OCI-LY7 (cell line): ENCODE results near the gene MRS2. TPM values are rescaled to one million over a fixed set of nuclear protein-coding genes. Genes with fewer than 3 reads are reported as not detected.

ENCODE experiments used
- Bru-seq: library from RNA; stranded (reverse); fragments of 400-500 nt; gene quantifications from one replicate; lab custom pipeline; 2021; lab: Mats Ljungman, UMichigan
- BruChase-seq, 2 experiments: library from RNA; stranded (reverse); fragments of 400-500 nt; gene quantifications; one replicate each; lab custom pipeline; 2021; lab: Mats Ljungman, UMichigan
- BruUV-seq: library from RNA; stranded (reverse); fragments of 400-500 nt; replicated peaks from 2 replicates; lab custom pipeline; 2021; lab: Mats Ljungman, UMichigan
- CTCF ChIA-PET: fragments of 300-600 bp; sonication (Branson Sonifier 250); formaldehyde crosslinking; loops from one replicate; lab custom pipeline; 2022; ENCODE audit warnings: antibody characterized with exemption; ENCODE audit not compliant: unreplicated experiment; lab: Charles Lee
- POLR2A ChIA-PET: fragments of 300-600 bp; sonication (Branson Sonifier 250); formaldehyde crosslinking; loops from one replicate; lab custom pipeline; 2022; ENCODE audit warnings: antibody characterized with exemption; lab: Charles Lee
- DNase-seq: peaks from one replicate; pipeline ENCODE4 v3.0.0-alpha.2; 2015; ENCODE audit warnings: low spot score
- H2AFZ ChIP-seq: fragments of 200-600 bp; sonication (generic), shearing (Covaris generic); 2 replicates; pipeline ENCODE4 v1.6.1; 2014; ENCODE audit warnings: mild to moderate bottlenecking, antibody characterized with exemption, low read length, moderate library complexity
- H3K27ac ChIP-seq: fragments of 200-600 bp; sonication (generic); 2 replicates; pipeline ENCODE4 v1.5.1; 2014; ENCODE audit warnings: mixed run types, low read depth, mild to moderate bottlenecking, moderate library complexity, low read length, inconsistent platforms; ENCODE audit not compliant: poor library complexity, severe bottlenecking
- H3K36me3 ChIP-seq: fragments of 200-600 bp; sonication (generic); 2 replicates; pipeline ENCODE4 v1.6.1; 2014; ENCODE audit warnings: mild to moderate bottlenecking, antibody characterized with exemption, low read length, moderate library complexity, mixed read lengths; ENCODE audit not compliant: insufficient read depth
- H3K4me1 ChIP-seq: fragments of 200-600 bp; sonication (generic); 2 replicates; pipeline ENCODE4 v1.5.1; 2014; ENCODE audit warnings: mild to moderate bottlenecking, low read length; ENCODE audit not compliant: insufficient read depth, poor library complexity, severe bottlenecking
- H3K4me2 ChIP-seq: fragments of 200-600 bp; sonication (generic); 2 replicates; pipeline ENCODE4 v1.6.1; 2014; ENCODE audit warnings: mild to moderate bottlenecking, low read length
- H3K4me3 ChIP-seq: fragments of 200-600 bp; sonication (generic); 2 replicates; pipeline ENCODE4 v1.5.1; 2014; ENCODE audit warnings: mild to moderate bottlenecking, low read depth, low read length; ENCODE audit not compliant: poor library complexity, severe bottlenecking
- H3K79me2 ChIP-seq: fragments of 200-600 bp; sonication (generic); 2 replicates; pipeline ENCODE4 v1.6.1; 2016; ENCODE audit warnings: low read depth, mild to moderate bottlenecking, low read length, moderate library complexity, mixed read lengths; ENCODE audit not compliant: insufficient read depth
- H3K9me2 ChIP-seq: fragments of 200-600 bp; sonication (generic); 2 replicates; pipeline ENCODE4 v1.6.1; 2016; ENCODE audit warnings: mild to moderate bottlenecking, low read length, mixed read lengths; ENCODE audit not compliant: insufficient read depth
- H3K9me3 ChIP-seq: fragments of 200-600 bp; sonication (generic); 2 replicates; pipeline ENCODE4 v1.6.1; 2014; ENCODE audit warnings: mild to moderate bottlenecking, mixed run types, low read length, mixed read lengths
- H4K20me1 ChIP-seq: fragments of 200-600 bp; sonication (generic); 2 replicates; pipeline ENCODE4 v1.6.1; 2014; ENCODE audit warnings: mild to moderate bottlenecking, antibody characterized with exemption, low read length, moderate library complexity, mixed read lengths; ENCODE audit not compliant: insufficient read depth
- CTCF ChIP-seq: fragments of 200-600 bp; sonication (generic); conservative IDR thresholded peaks from 2 replicates; pipeline ENCODE4 v1.5.1; 2014; ENCODE audit warnings: mild to moderate bottlenecking, antibody characterized with exemption, low read length, moderate library complexity, mixed read lengths
- EZH2phosphoT487 ChIP-seq: fragments of 200-600 bp; sonication (generic); IDR thresholded peaks from 2 replicates; pipeline ENCODE4 v1.6.1; 2018; ENCODE audit warnings: low read depth, borderline replicate concordance, mild to moderate bottlenecking, mixed run types, antibody characterized with exemption, low read length, moderate library complexity, mixed read lengths
- intact Hi-C: fragments of 100-400 bp; cut with micrococcal nuclease; formaldehyde crosslinking; loops from one replicate; pipeline ENCODE4 v1.10.0; 2022; ENCODE audit not compliant: unreplicated experiment
- long read RNA-seq: library from polyadenylated mRNA; stranded (forward); transcript quantifications from one replicate; pipeline ENCODE4 v2.0.0, GENCODE V29; 2022
- total RNA-seq, 2 experiments: library from RNA; depleted of rRNA in 1 of 2; stranded (reverse); fragments of >200 nt in 1 of 2; shearing (Covaris generic) in 1 of 2; gene quantifications; 2 replicates each; pipeline ENCODE4 v1.2.3, GENCODE V29; 2014 to 2022

Gene MRS2
- not detected in 2 replicates for total RNA-seq (2014; rRNA removed; shearing (Covaris generic))
- 0.97 and 1.3 TPM in 2 replicates for total RNA-seq (2022)
- percentile 35 among the genes with signal in this experiment for Bru-seq, nascent RNA
- BruChase-seq, experiment 1, labeled RNA remaining after a 6-hour chase = percentile 29 among the genes with signal in this experiment
- BruChase-seq, experiment 2, labeled RNA remaining after a 2-hour chase = percentile 38 among the genes with signal in this experiment
- long read RNA-seq, partial matches to known transcripts = 1 of 76 reads
- long read RNA-seq, other reads (novel, unspliced or antisense) = 74 of 76 reads

GRCh38 chr6:24402697-24403500, at the start of gene MRS2:
Gene MRS2 (plus strand): TSS chr6:24402936. CDS start chr6:24403047, 111 bp downstream.
- Histone ChIP-seq H3K36me3 (no peaks in the 10 kb centered on the region), H3K79me2 (no peaks in the 10 kb centered on the region), H3K9me3 (no peaks in the 10 kb centered on the region), H4K20me1 (no peaks in the 10 kb centered on the region), H3K4me1 (peaks cover 4% of the 10 kb centered on the region), H3K4me2 (peak within 1 kb of the TSS; percentile 6; the same call in 1 of the 2 replicates), H2AFZ (no peak within 1 kb of the TSS), H3K4me3 (no peak within 1 kb of the TSS), H3K27ac (no peak within 1 kb of the TSS), H3K9me2 (no peaks in the 10 kb centered on the region)
- TF ChIP-seq EZH2phosphoT487 = no peak
- no peak for TF ChIP-seq CTCF
- POLR2A ChIA-PET = no interaction called here
- CTCF ChIA-PET = no interaction called here
- intact Hi-C loops = no loop called here
- no peak for DNase-seq
- BruUV-seq = no TSS peak

- intact Hi-C loops = no loop called here
- no peaks in the 10 kb centered on the region for H3K79me2 ChIP-seq
- no peak overlapping the region for H2AFZ ChIP-seq
- no peak overlapping the region for H3K27ac ChIP-seq
- no peak for TF ChIP-seq EZH2phosphoT487
- no peak for TF ChIP-seq CTCF
- no peaks in the 10 kb centered on the region for H3K4me1 ChIP-seq
- H3K9me3 ChIP-seq = no peaks in the 10 kb centered on the region
- no peaks in the 10 kb centered on the region for H3K9me2 ChIP-seq
- H3K4me2 ChIP-seq = no peak overlapping the region
- DNase-seq = no peak
- H3K4me3 ChIP-seq = no peak overlapping the region
- CTCF ChIA-PET = no interaction called here
- no TSS peak for BruUV-seq
- POLR2A ChIA-PET = interaction anchor here (0.6 to 0.9 kb wide), 5 partner anchors 9 to 236 kb away, joined by 3 to 4 read pairs (median 3); no protein-coding TSS in a partner anchor
- no peaks in the 10 kb centered on the region for H4K20me1 ChIP-seq
- no peaks in the 10 kb centered on the region for H3K36me3 ChIP-seq
Measured at GRCh38 chr6:24353861-24354260, 48.9 kb upstream of the MRS2 start.
